ENCODE measurements around the gene ETNPPL.

ETNPPL gene

GRCh38 chr4:108746511-108746910, 16.3 kb downstream of the ETNPPL start:
- TF ChIP-seq CTCF (IDR thresholded peaks at IDR 0.05; ENCODE audit: borderline replicate concordance, control extremely low read depth, extremely low read depth, insufficient read depth, missing control alignments), result no peak
- no peak for DNase-seq (ENCODE audit: low spot score)
- in situ Hi-C loops (cut with MboI; ENCODE audit: low sequenced_read_pairs, unreplicated experiment), result no loop called here

GRCh38 chr4:108744307-108744706, 18.5 kb downstream of the ETNPPL start:
- no peak for TF ChIP-seq CTCF (IDR thresholded peaks at IDR 0.05; ENCODE audit: borderline replicate concordance, control extremely low read depth, extremely low read depth, insufficient read depth, missing control alignments)
- in situ Hi-C loops (cut with MboI; ENCODE audit: low sequenced_read_pairs, unreplicated experiment), result no loop called here
- DNase-seq (ENCODE audit: low spot score), result no peak

GRCh38 chr4:108742451-108743420, 20.1 kb downstream of the ETNPPL start:
- TF ChIP-seq CTCF (IDR thresholded peaks at IDR 0.05; ENCODE audit: borderline replicate concordance, control extremely low read depth, extremely low read depth, insufficient read depth, missing control alignments), result no peak
- in situ Hi-C loops (cut with MboI; ENCODE audit: low sequenced_read_pairs, unreplicated experiment), result no loop called here
- DNase-seq (ENCODE audit: low spot score), result no peak

- no peak for DNase-seq (ENCODE audit: low spot score)
- TF ChIP-seq CTCF (IDR thresholded peaks at IDR 0.05; ENCODE audit: borderline replicate concordance, control extremely low read depth, extremely low read depth, insufficient read depth, missing control alignments), result no peak
- in situ Hi-C loops (cut with MboI; ENCODE audit: low sequenced_read_pairs, unreplicated experiment), result no loop called here
These were observed 24.7 kb downstream of the ETNPPL start for GRCh38 chr4:108738003-108738706.

- in situ Hi-C loops (cut with MboI; ENCODE audit: low sequenced_read_pairs, unreplicated experiment), result no loop called here
These were observed 31.8 kb downstream of the ETNPPL start for GRCh38 chr4:108731006-108731405.

More at GRCh38 chr4:108731006-108731405, 31.8 kb downstream of the ETNPPL start:
- DNase-seq (ENCODE audit: low spot score), result no peak
- no peak for TF ChIP-seq CTCF (IDR thresholded peaks at IDR 0.05; ENCODE audit: borderline replicate concordance, control extremely low read depth, extremely low read depth, insufficient read depth, missing control alignments)
